Erythroblast (primary cell): Measurements from ENCODE around the gene DCP1B.

Experiments
- DNase-seq, 2 experiments: peaks; one replicate each; lab custom pipeline; 2025; lab: John Stamatoyannopoulos, UW
- GATA1 ChIP-seq: IDR thresholded peaks from 2 replicates; pipeline ENCODE4 v1.6.1; 2011; ENCODE audit warnings: low read depth, mild to moderate bottlenecking, control low read depth, low read length, moderate library complexity
- POLR2A ChIP-seq: IDR thresholded peaks from 2 replicates; pipeline ENCODE4 v1.6.1; 2011; ENCODE audit warnings: mild to moderate bottlenecking, low read length

The DCP1B gene

DNA sequence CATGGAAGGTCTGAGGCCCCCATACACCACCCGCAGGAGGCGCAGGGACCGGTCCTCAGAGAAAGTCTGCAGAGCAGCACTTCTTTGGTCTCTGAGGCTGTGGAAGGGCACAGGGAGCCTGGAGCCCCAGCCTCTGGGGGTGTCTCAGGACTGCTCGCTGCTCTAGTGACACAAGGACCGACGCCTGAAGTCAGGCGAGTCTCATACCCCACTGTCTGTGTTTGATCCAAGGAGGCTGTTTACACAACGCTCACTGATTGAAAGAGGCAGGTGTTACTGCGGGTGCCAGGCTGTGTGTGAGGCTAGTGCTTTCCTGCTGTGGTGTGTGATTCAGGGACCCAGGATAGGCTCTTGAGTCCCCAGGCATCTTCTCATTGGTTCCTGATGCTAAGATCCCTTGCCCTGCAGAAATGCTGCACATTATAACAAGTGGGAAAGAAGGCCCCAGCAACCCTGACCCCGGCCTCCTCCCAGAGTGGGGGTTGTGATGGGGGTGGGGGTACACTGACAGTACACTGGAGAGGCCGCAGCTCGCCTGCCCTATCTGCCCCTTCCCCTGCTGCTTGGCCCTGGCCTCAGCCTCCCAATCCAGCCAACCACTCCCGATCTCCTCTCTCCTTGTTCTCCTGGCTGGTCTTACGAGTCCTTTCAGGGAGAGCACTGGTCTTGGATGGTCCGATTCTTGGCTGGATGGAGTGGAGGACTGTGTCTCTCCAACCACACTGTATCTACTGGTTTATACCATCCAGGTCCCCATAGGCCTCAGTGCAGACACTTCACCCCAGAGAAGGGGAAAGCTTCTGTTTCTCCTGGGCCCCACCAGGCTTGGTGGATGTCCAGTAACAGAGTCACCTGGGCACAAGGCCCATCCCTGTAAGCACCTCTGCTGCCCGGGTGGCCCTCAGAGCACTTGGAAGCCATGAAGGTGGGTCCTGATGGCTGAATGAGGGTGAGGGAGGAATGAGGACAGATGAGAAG lies 92.4 kb downstream of the DCP1B start:
- no peak for DNase-seq
- TF ChIP-seq POLR2A (no peak), GATA1 (no peak)

DNA sequence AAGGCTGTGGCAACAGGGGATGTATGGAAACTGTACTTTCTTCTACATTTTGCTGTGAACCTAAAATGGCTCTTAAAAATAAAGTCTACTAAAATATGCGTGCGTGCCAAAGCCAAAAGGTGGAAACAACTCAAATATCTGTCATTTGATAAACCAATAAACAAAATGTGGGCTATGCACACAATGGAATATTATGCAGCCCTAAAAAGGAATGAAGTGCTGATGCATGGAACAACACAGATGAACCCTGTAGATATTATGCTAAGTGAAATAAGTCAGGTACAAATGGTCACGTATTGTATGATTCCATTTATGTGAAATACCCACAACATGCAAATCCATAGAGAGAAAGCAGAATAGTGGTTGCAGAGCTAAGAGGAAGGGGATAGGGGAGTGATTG lies 93.8 kb downstream of the DCP1B start:
- TF ChIP-seq POLR2A (no peak), GATA1 (no peak)
- no peak for DNase-seq

- TF ChIP-seq POLR2A (no peak), GATA1 (no peak)
- no peak for DNase-seq
Measured at GRCh38 chr12:1908758-1909157, 95.5 kb downstream of the DCP1B start.

- peak; percentile 70 to 74 for DNase-seq
- TF ChIP-seq POLR2A (no peak), GATA1 (no peak)
Measured at GRCh38 chr12:1907652-1908611, 96.3 kb downstream of the DCP1B start.

- TF ChIP-seq POLR2A (no peak), GATA1 (no peak)
- DNase-seq, result no peak
Measured at GRCh38 chr12:1906579-1906978, 97.7 kb downstream of the DCP1B start.

- peak in 1 of 2 experiments; percentile 24 for DNase-seq
- TF ChIP-seq GATA1 (no peak), POLR2A (no peak)
Measured at GRCh38 chr12:1904875-1905274, 99.4 kb downstream of the DCP1B start.

DNA sequence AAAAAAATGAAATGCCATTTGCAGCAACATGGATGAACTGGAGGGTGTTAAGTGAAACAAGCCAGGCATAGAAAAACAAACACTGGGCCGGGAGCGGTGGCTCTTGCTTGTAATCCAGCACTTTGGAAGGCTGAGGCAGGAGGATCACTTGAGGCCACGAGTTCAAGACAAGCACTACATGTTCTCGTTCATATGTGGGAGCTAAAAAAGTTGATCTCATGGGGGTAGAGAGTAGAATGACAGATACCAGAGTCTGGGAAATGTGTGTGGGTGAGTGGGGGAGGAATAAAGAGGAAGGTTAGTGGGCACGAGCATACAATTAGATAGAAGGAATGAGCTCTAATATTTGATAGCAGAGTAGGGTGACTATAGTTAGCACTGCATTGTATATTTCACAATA lies 107.3 kb downstream of the DCP1B start:
- DNase-seq, result no peak
- TF ChIP-seq POLR2A (no peak), GATA1 (no peak)
